Epithelial cell of proximal tubule (primary cell): Measurements from ENCODE around the gene DPYD. TPM values are rescaled to one million over a fixed set of nuclear protein-coding genes. Genes with fewer than 3 reads are reported as not detected.

ENCODE experiments used
- DNase-seq: peaks from one replicate; pipeline ENCODE4 v3.0.0-alpha.2; 2011; ENCODE audit warnings: low read depth
- H3K4me3 ChIP-seq: 2 replicates; pipeline ENCODE4 v1.5.1; 2011; ENCODE audit warnings: low read depth, mild to moderate bottlenecking, low read length
- CTCF ChIP-seq: conservative IDR thresholded peaks from 2 replicates; pipeline ENCODE4 v1.5.1; 2012; ENCODE audit warnings: low read depth, mild to moderate bottlenecking, low read length
- total RNA-seq: library from RNA; depleted of rRNA; stranded (reverse); fragments of >200 nt; gene quantifications from 2 replicates; pipeline ENCODE4 v1.2.3, GENCODE V29; 2015

The DPYD gene
- total RNA-seq, 1 donor from 2014 or later: 5.1 TPM

DNA sequence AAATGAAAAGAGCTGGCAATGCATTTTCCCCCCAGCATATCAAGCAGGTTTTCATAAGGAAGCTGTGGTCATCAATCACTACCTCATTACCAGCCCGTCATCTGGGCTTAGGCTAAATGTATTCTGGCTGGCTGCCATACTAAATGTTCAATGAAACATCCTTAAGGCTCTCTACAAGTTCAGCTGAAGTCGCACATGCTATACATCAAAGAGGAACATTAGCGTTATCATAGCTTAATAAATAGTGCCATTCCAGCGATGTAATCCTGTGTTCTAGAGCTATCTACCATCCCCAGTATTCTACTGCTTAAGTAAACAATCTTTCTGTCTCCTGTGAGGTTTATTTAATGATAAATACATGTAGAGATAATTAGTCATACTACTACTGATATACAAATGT, 288.8 kb downstream of the DPYD start:
- H3K4me3 ChIP-seq: no peak overlapping the region
- no peak for TF ChIP-seq CTCF
- DNase-seq: no peak

- no peak for DNase-seq
- TF ChIP-seq CTCF: no peak
- H3K4me3 ChIP-seq: no peak overlapping the region
These were observed 289.9 kb downstream of the DPYD start for GRCh38 chr1:97630948-97631347.

GRCh38 chr1:97630281-97630680, 290.6 kb downstream of the DPYD start:
- no peak for TF ChIP-seq CTCF
- DNase-seq: no peak
- no peak overlapping the region for H3K4me3 ChIP-seq

- no peak overlapping the region for H3K4me3 ChIP-seq
- no peak for DNase-seq
- no peak for TF ChIP-seq CTCF
These were observed 297.6 kb downstream of the DPYD start for GRCh38 chr1:97623220-97623619.

DNA sequence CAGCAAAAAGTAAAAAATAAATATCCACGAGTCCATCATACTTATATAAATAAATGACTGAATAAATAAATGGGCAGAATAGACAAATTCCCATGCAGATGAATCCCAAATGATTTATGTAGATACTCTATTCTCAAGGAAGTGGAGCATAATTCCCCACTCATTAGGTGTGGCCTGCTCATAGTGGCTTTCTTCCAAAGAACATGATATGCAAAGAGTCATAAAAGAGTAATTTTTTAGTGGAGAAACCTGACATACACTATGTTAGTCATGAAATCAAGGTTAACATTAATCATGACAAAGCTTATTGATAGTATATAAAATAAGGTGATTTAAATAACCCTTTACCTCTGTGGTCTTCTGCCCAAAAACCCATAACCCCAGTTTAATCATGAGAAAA, 298.9 kb downstream of the DPYD start:
- no peak for DNase-seq
- no peak overlapping the region for H3K4me3 ChIP-seq
- TF ChIP-seq CTCF: no peak

GRCh38 chr1:97619706-97620105, 301.1 kb downstream of the DPYD start:
- no peak overlapping the region for H3K4me3 ChIP-seq
- no peak for TF ChIP-seq CTCF

GRCh38 chr1:97610748-97611147, 310.1 kb downstream of the DPYD start:
- DNase-seq: no peak
- H3K4me3 ChIP-seq: no peak overlapping the region
- TF ChIP-seq CTCF: no peak

More at GRCh38 chr1:97619706-97620105, 301.1 kb downstream of the DPYD start:
- no peak for DNase-seq
